HFFc6 (cell line): ENCODE measurements around the gene PTGDS. TPM values are rescaled to one million over a fixed set of nuclear protein-coding genes. Genes with fewer than 3 reads are reported as not detected.

Source experiments
- DNase-seq: peaks from one replicate; pipeline ENCODE4 v3.0.0-alpha.2; 2018
- H3K27ac Mint-ChIP-seq: 2 replicates; pipeline ENCODE4 v1.8.0; 2020; ENCODE audit warnings: mild to moderate bottlenecking, mixed read lengths
- H3K27me3 Mint-ChIP-seq: 2 replicates; pipeline ENCODE4 v1.8.0; 2021; ENCODE audit warnings: mild to moderate bottlenecking, moderate library complexity, mixed read lengths; ENCODE audit not compliant: insufficient read depth
- H3K36me3 Mint-ChIP-seq: 2 replicates; pipeline ENCODE4 v1.8.0; 2021; ENCODE audit warnings: low read depth, mixed read lengths
- H3K4me1 Mint-ChIP-seq: 2 replicates; pipeline ENCODE4 v1.8.0; 2020; ENCODE audit warnings: low read depth, mixed read lengths
- H3K4me3 Mint-ChIP-seq: 2 replicates; pipeline ENCODE4 v1.8.0; 2020; ENCODE audit warnings: mild to moderate bottlenecking, moderate library complexity, mixed read lengths
- H3K9me3 Mint-ChIP-seq: 2 replicates; pipeline ENCODE4 v1.8.0; 2020; ENCODE audit warnings: mild to moderate bottlenecking, mixed read lengths
- CTCF ChIP-seq: fragments of 200-600 bp; sonication (generic); IDR thresholded peaks from 2 replicates; pipeline ENCODE4 v1.5.0; 2021; ENCODE audit warnings: antibody characterized with exemption, mild to moderate bottlenecking
- total RNA-seq, 6 experiments: library from RNA; stranded (reverse); fragmentation: NEBNext Ultra II Directional; extraction: Animal tissue kit (Norgen Biotek cat#: 25700); gene quantifications; 2 replicates in 1 of 6; 3 replicates in 5 of 6; pipeline ENCODE4 v1.2.3, GENCODE V29; 2021

Gene PTGDS
- total RNA-seq, 6 experiments from 2014 or later: not detected

GRCh38 chr9:136968333-136969127, 8.8 kb upstream of the PTGDS start:
- Mint-ChIP-seq H3K9me3 (no peaks in the 10 kb centered on the region), H3K27me3 (peaks cover 3% of the 10 kb centered on the region), H3K4me3 (no peak overlapping the region), H3K36me3 (no peaks in the 10 kb centered on the region), H3K4me1 (peaks cover 10% of the 10 kb centered on the region), H3K27ac (no peak overlapping the region)
- DNase-seq: no peak
- no peak for TF ChIP-seq CTCF

- no peaks in the 10 kb centered on the region for H3K9me3 Mint-ChIP-seq
- H3K27me3 Mint-ChIP-seq: peaks cover 3% of the 10 kb centered on the region
- H3K4me3 Mint-ChIP-seq: no peak overlapping the region
- no peak overlapping the region for H3K27ac Mint-ChIP-seq
- no peak for DNase-seq
- no peaks in the 10 kb centered on the region for H3K36me3 Mint-ChIP-seq
- no peak for TF ChIP-seq CTCF
- peaks cover 10% of the 10 kb centered on the region for H3K4me1 Mint-ChIP-seq
Observed at GRCh38 chr9:136969150-136969549, 8.2 kb upstream of the PTGDS start.

GRCh38 chr9:136969774-136970173, 7.5 kb upstream of the PTGDS start:
- no peak overlapping the region for H3K27ac Mint-ChIP-seq
- peaks cover 3% of the 10 kb centered on the region for H3K27me3 Mint-ChIP-seq
- H3K4me3 Mint-ChIP-seq: no peak overlapping the region
- peaks cover 10% of the 10 kb centered on the region for H3K4me1 Mint-ChIP-seq
- no peaks in the 10 kb centered on the region for H3K36me3 Mint-ChIP-seq
- H3K9me3 Mint-ChIP-seq: no peaks in the 10 kb centered on the region
- DNase-seq: no peak
- no peak for TF ChIP-seq CTCF

GRCh38 chr9:136970361-136970760, 6.9 kb upstream of the PTGDS start:
- Mint-ChIP-seq H3K9me3 (no peaks in the 10 kb centered on the region), H3K36me3 (no peaks in the 10 kb centered on the region), H3K27ac (no peak overlapping the region), H3K4me3 (no peak overlapping the region), H3K4me1 (peaks cover 10% of the 10 kb centered on the region), H3K27me3 (peaks cover 3% of the 10 kb centered on the region)
- no peak for DNase-seq
- no peak for TF ChIP-seq CTCF

- TF ChIP-seq CTCF: no peak
- no peaks in the 10 kb centered on the region for H3K9me3 Mint-ChIP-seq
- no peaks in the 10 kb centered on the region for H3K4me1 Mint-ChIP-seq
- H3K27me3 Mint-ChIP-seq: peaks cover 7% of the 10 kb centered on the region
- no peak for DNase-seq
- no peaks in the 10 kb centered on the region for H3K36me3 Mint-ChIP-seq
- no peak overlapping the region for H3K4me3 Mint-ChIP-seq
- no peak overlapping the region for H3K27ac Mint-ChIP-seq
Observed at GRCh38 chr9:136971746-136972145, 5.6 kb upstream of the PTGDS start.
